OCI-LY3 (cell line): ENCODE measurements around the gene ANKS6.
A peak's percentile ranks its signal among the peaks of the same experiment; 100 is the strongest.

Source experiments
- H2AFZ ChIP-seq: fragments of 200-600, 300-600 bp; shearing (Covaris generic); 2 replicates; pipeline ENCODE4 v1.6.0; 2014; ENCODE audit warnings: antibody characterized with exemption, low read depth, low read length
- H3K27ac ChIP-seq: fragments of 200-600, 300-600 bp; sonication (generic); 2 replicates; pipeline ENCODE4 v1.5.1; 2014; ENCODE audit warnings: mild to moderate bottlenecking, low read length, moderate library complexity, mixed read lengths
- H3K27me3 ChIP-seq: fragments of 200-600, 300-600 bp; sonication (generic); 2 replicates; pipeline ENCODE4 v1.6.1; 2014; ENCODE audit warnings: low read depth, low read length, mixed read lengths
- H3K36me3 ChIP-seq: fragments of 200-600, 300-600 bp; sonication (generic); replicated peaks from 2 replicates; pipeline ENCODE3; 2014; ENCODE audit warnings: low read depth, low read length, mixed read lengths
- H3K4me1 ChIP-seq: fragments of 300-600, 200-600 bp; sonication (generic); 2 replicates; pipeline ENCODE4 v1.6.1; 2014; ENCODE audit warnings: low read length, mixed read lengths
- H3K4me2 ChIP-seq: fragments of 200-600, 300-600 bp; sonication (generic); 2 replicates; pipeline ENCODE4 v1.6.1; 2014; ENCODE audit warnings: low read length, mixed read lengths
- H3K4me3 ChIP-seq: fragments of 300-600, 200-600 bp; sonication (generic); 2 replicates; pipeline ENCODE4 v1.5.1; 2014; ENCODE audit warnings: antibody characterized with exemption, mild to moderate bottlenecking, low read length, moderate library complexity
- H3K79me2 ChIP-seq: fragments of 300-600, 200-600 bp; shearing (Covaris generic); 2 replicates; pipeline ENCODE4 v1.6.1; 2014; ENCODE audit warnings: mild to moderate bottlenecking, low read length, mixed read lengths
- H3K9ac ChIP-seq: fragments of 300-600, 200-600 bp; shearing (Covaris generic); 2 replicates; pipeline ENCODE4 v1.6.0; 2014; ENCODE audit warnings: mild to moderate bottlenecking, low read length, moderate library complexity
- H3K9me3 ChIP-seq: fragments of 200-600, 300-600 bp; shearing (Covaris generic); 2 replicates; pipeline ENCODE4 v1.6.1; 2014; ENCODE audit warnings: low read length, mixed read lengths; ENCODE audit not compliant: insufficient read depth
- H4K20me1 ChIP-seq: fragments of 200-600, 300-600 bp; sonication (generic); 2 replicates; pipeline ENCODE4 v1.6.1; 2016; ENCODE audit warnings: low read length, mixed read lengths; ENCODE audit not compliant: insufficient read depth
- CTCF ChIP-seq: fragments of 200-600, 300-600 bp; sonication (generic); IDR thresholded peaks from 2 replicates; pipeline ENCODE4 v1.5.1; 2014; ENCODE audit warnings: antibody characterized with exemption, low read length, low read depth
- EZH2phosphoT487 ChIP-seq: fragments of 200-600 bp; shearing (Covaris generic); IDR thresholded peaks from 2 replicates; pipeline ENCODE4 v1.6.1; 2018; ENCODE audit warnings: antibody characterized with exemption, mixed run types, low read depth

The ANKS6 gene

GRCh38 chr9:98796364-98797101 is at the start of gene ANKS6:
TSS of gene ANKS6 (minus strand) at chr9:98796555. CDS start at chr9:98796491, 64 bp downstream.
- Histone ChIP-seq H2AFZ (peak within 1 kb of the TSS; percentile 98), H3K27me3 (no peaks in the 10 kb centered on the region; the same call in 1 of the 2 replicates), H3K4me3 (peak within 1 kb of the TSS; percentile 86), H3K9me3 (no peaks in the 10 kb centered on the region), H4K20me1 (peaks cover 11% of the 10 kb centered on the region), H3K27ac (no peak within 1 kb of the TSS), H3K36me3 (no peaks in the 10 kb centered on the region), H3K79me2 (peaks cover 36% of the 10 kb centered on the region), H3K4me1 (peaks cover 10% of the 10 kb centered on the region), H3K9ac (peak within 1 kb of the TSS; percentile 69), H3K4me2 (peak within 1 kb of the TSS; percentile 89)
- TF ChIP-seq EZH2phosphoT487 (no peak), CTCF (peak; percentile 31; the same call in 1 of the 2 replicates)

- Histone ChIP-seq H3K27me3 (no peaks in the 10 kb centered on the region), H3K4me1 (no peaks in the 10 kb centered on the region), H3K9ac (no peak overlapping the region), H3K79me2 (no peaks in the 10 kb centered on the region), H3K36me3 (peaks cover 2% of the 10 kb centered on the region), H4K20me1 (no peaks in the 10 kb centered on the region), H3K9me3 (no peaks in the 10 kb centered on the region), H3K27ac (no peak overlapping the region), H2AFZ (no peak overlapping the region), H3K4me2 (no peak overlapping the region), H3K4me3 (no peak overlapping the region)
- TF ChIP-seq CTCF, result no peak
- no peak for TF ChIP-seq EZH2phosphoT487
Measured at GRCh38 chr9:98846081-98846480, 49.7 kb upstream of the ANKS6 start.

- no peaks in the 10 kb centered on the region for H3K27me3 ChIP-seq
- TF ChIP-seq CTCF, result no peak
- TF ChIP-seq EZH2phosphoT487, result no peak
- H4K20me1 ChIP-seq, result no peaks in the 10 kb centered on the region
- no peak overlapping the region for H2AFZ ChIP-seq
- H3K9ac ChIP-seq, result no peak overlapping the region
- no peak overlapping the region for H3K27ac ChIP-seq
- H3K4me2 ChIP-seq, result no peak overlapping the region
- no peak overlapping the region for H3K4me3 ChIP-seq
- H3K4me1 ChIP-seq, result peaks cover 8% of the 10 kb centered on the region; the same call in 1 of the 2 replicates
- peaks cover 2% of the 10 kb centered on the region for H3K36me3 ChIP-seq
- H3K9me3 ChIP-seq, result no peaks in the 10 kb centered on the region
- no peaks in the 10 kb centered on the region for H3K79me2 ChIP-seq
Measured at GRCh38 chr9:98842510-98842909, 46.2 kb upstream of the ANKS6 start.

- H4K20me1 ChIP-seq, result no peaks in the 10 kb centered on the region
- H3K9me3 ChIP-seq, result no peaks in the 10 kb centered on the region
- H3K27ac ChIP-seq, result no peak overlapping the region
- H3K27me3 ChIP-seq, result no peaks in the 10 kb centered on the region
- H3K9ac ChIP-seq, result no peak overlapping the region
- H3K4me1 ChIP-seq, result peaks cover 13% of the 10 kb centered on the region
- H2AFZ ChIP-seq, result no peak overlapping the region
- H3K4me2 ChIP-seq, result no peak overlapping the region
- TF ChIP-seq CTCF (no peak), EZH2phosphoT487 (no peak)
- H3K79me2 ChIP-seq, result no peaks in the 10 kb centered on the region
- no peak overlapping the region for H3K4me3 ChIP-seq
- H3K36me3 ChIP-seq, result no peaks in the 10 kb centered on the region
Measured at GRCh38 chr9:98839724-98840123, 43.4 kb upstream of the ANKS6 start.
